OCI-LY7 (cell line): ENCODE data around the gene CAPZB.

ENCODE experiments used
- CTCF ChIP-seq: fragments of 200-600 bp; sonication (generic); conservative IDR thresholded peaks from 2 replicates; pipeline ENCODE4 v1.5.1; 2014; ENCODE audit warnings: mild to moderate bottlenecking, antibody characterized with exemption, low read length, moderate library complexity, mixed read lengths
- EZH2phosphoT487 ChIP-seq: fragments of 200-600 bp; sonication (generic); IDR thresholded peaks from 2 replicates; pipeline ENCODE4 v1.6.1; 2018; ENCODE audit warnings: low read depth, borderline replicate concordance, mild to moderate bottlenecking, mixed run types, antibody characterized with exemption, low read length, moderate library complexity, mixed read lengths

- no peak for TF ChIP-seq CTCF
- no peak for TF ChIP-seq EZH2phosphoT487
These were observed 151.6 kb downstream of the CAPZB start for GRCh38 chr1:19333587-19334354.
